ENCODE measurements around the gene SSTR5. TPM values are rescaled to one million over a fixed set of nuclear protein-coding genes. Genes with fewer than 3 reads are reported as not detected.

The SSTR5 gene
- polyA plus RNA-seq, 3 donors: 0.15 TPM; not detected in 2

GRCh38 chr16:1095450-1096168 is 23.1 kb downstream of the SSTR5 start:
- no peak overlapping the region for H3K27ac ChIP-seq (ENCODE audit: low read depth, low read length)
- WGBS, 3 donors: 41 to 64% (median 62%) methylated on average over 13 to 16 of the region's 16 CpGs

- H3K27ac ChIP-seq (ENCODE audit: low read depth, low read length): no peak within 1 kb of the TSS
- WGBS, 3 donors: 56 to 59% (median 57%) methylated on average over 50 to 55 of the region's 55 CpGs
Observed at GRCh38 chr16:1096169-1097082, 23.9 kb downstream of the SSTR5 start, which contains the start of gene C1QTNF8. Gene C1QTNF8, minus strand, starts transcription at chr16:1096244. Its CDS starts 1,322 bp downstream, at chr16:1094922.

- no peak overlapping the region for H3K27ac ChIP-seq (ENCODE audit: low read depth, low read length)
- 56 to 79% (median 69%) methylated on average over 16 to 18 of the region's 18 CpGs for WGBS, 3 donors
Observed at GRCh38 chr16:1097156-1097555, 24.6 kb downstream of the SSTR5 start.

GRCh38 chr16:1097800-1098199 is 25.3 kb downstream of the SSTR5 start:
- H3K27ac ChIP-seq (ENCODE audit: low read depth, low read length): no peak overlapping the region
- WGBS, 3 donors: 61 to 77% (median 73%) methylated on average over 19 to 23 of the region's 23 CpGs

- H3K27ac ChIP-seq (ENCODE audit: low read depth, low read length): no peak overlapping the region
- 46 to 49% (median 46%) methylated on average over 32 to 34 of the region's 34 CpGs for WGBS, 3 donors
Observed at GRCh38 chr16:1098266-1098991, 25.9 kb downstream of the SSTR5 start.

- 47 to 60% (median 50%) methylated on average over 34 to 35 of the region's 35 CpGs for WGBS, 3 donors
- H3K27ac ChIP-seq (ENCODE audit: low read depth, low read length): no peak overlapping the region
Observed at GRCh38 chr16:1099189-1100083, 26.9 kb downstream of the SSTR5 start.

- WGBS, 3 donors: 38 to 67% (median 65%) methylated on average over 17 to 21 of the region's 21 CpGs
- H3K27ac ChIP-seq (ENCODE audit: low read depth, low read length): no peak overlapping the region
Observed at GRCh38 chr16:1100084-1100800, 27.7 kb downstream of the SSTR5 start.

GRCh38 chr16:1101133-1101532 is 28.6 kb downstream of the SSTR5 start:
- H3K27ac ChIP-seq (ENCODE audit: low read depth, low read length): no peak overlapping the region
- WGBS, 3 donors: 52 to 60% (median 56%) methylated on average over 19 to 25 of the region's 25 CpGs

- WGBS, 3 donors: 58 to 73% (median 59%) methylated on average over 23 to 25 of the region's 25 CpGs
Observed at GRCh38 chr16:1101573-1102332, 29.2 kb downstream of the SSTR5 start.

GRCh38 chr16:1102333-1102700 is 29.8 kb downstream of the SSTR5 start:
- WGBS, 3 donors: 55 to 65% (median 60%) methylated on average over 18 to 26 of the region's 26 CpGs
- H3K27ac ChIP-seq (ENCODE audit: low read depth, low read length): no peak overlapping the region

More at GRCh38 chr16:1101573-1102332, 29.2 kb downstream of the SSTR5 start:
- H3K27ac ChIP-seq (ENCODE audit: low read depth, low read length): no peak overlapping the region

- no peak overlapping the region for H3K27ac ChIP-seq (ENCODE audit: low read depth, low read length)
- 4 to 6% (median 5%) methylated on average over 44 to 61 of the region's 61 CpGs for WGBS, 3 donors
Observed at GRCh38 chr16:1102921-1103635, 30.5 kb downstream of the SSTR5 start.

- WGBS, 3 donors: 19 to 30% (median 25%) methylated on average over 11 of the region's 11 CpGs
- no peak overlapping the region for H3K27ac ChIP-seq (ENCODE audit: low read depth, low read length)
Observed at GRCh38 chr16:1103636-1103980, 31.1 kb downstream of the SSTR5 start.

- WGBS, 3 donors: 22 to 29% (median 29%) methylated on average over 21 to 26 of the region's 26 CpGs
- no peak overlapping the region for H3K27ac ChIP-seq (ENCODE audit: low read depth, low read length)
Observed at GRCh38 chr16:1105888-1106620, 33.5 kb downstream of the SSTR5 start.

GRCh38 chr16:1106659-1107058 is 34.1 kb downstream of the SSTR5 start:
- WGBS, 3 donors: 66 to 78% (median 76%) methylated on average over 13 to 16 of the region's 16 CpGs
- H3K27ac ChIP-seq (ENCODE audit: low read depth, low read length): no peak overlapping the region

- 61 to 74% (median 71%) methylated on average over 22 of the region's 22 CpGs for WGBS, 3 donors
- H3K27ac ChIP-seq (ENCODE audit: low read depth, low read length): no peak overlapping the region
Observed at GRCh38 chr16:1107141-1107540, 34.6 kb downstream of the SSTR5 start.

All from adipose tissue (tissue), 3 donors.